Measurements from ENCODE around the gene RAB35.

Gene RAB35

GRCh38 chr12:120093592-120094355, 22.8 kb downstream of the RAB35 start:
- no peaks in the 10 kb centered on the region for H3K9me2 ChIP-seq (replicated peaks; ENCODE audit: insufficient read depth, low read length)
- no peak overlapping the region for H3K4me3 ChIP-seq (ENCODE audit: insufficient read depth, low read length, poor library complexity, severe bottlenecking)
- H2AFZ ChIP-seq (ENCODE audit: low read depth, low read length, severe bottlenecking): no peak overlapping the region
- no peaks in the 10 kb centered on the region for H4K20me1 ChIP-seq (ENCODE audit: low read depth, low read length)
- no peak overlapping the region for H3K4me2 ChIP-seq (ENCODE audit: low read depth, low read length, poor library complexity, severe bottlenecking)
- TF ChIP-seq EZH2phosphoT487 (conservative IDR thresholded peaks at IDR 0.05; ENCODE audit: low read length): no peak
- no peak for TF ChIP-seq CTCF (IDR thresholded peaks at IDR 0.05; ENCODE audit: insufficient read depth, low read length, poor library complexity, severe bottlenecking)
- peak overlapping the region; percentile 49 for H3K27ac ChIP-seq (ENCODE audit: low read depth, low read length)
- H3F3A ChIP-seq (ENCODE audit: insufficient read depth): no peaks in the 10 kb centered on the region
- no peak overlapping the region for H3K9ac ChIP-seq (ENCODE audit: low read length)
- no peaks in the 10 kb centered on the region for H3K27me3 ChIP-seq (ENCODE audit: low read length)
- no peaks in the 10 kb centered on the region for H3K9me3 ChIP-seq (ENCODE audit: insufficient read depth, low read length)
- H3K36me3 ChIP-seq (ENCODE audit: low read length): no peaks in the 10 kb centered on the region
- H3K79me2 ChIP-seq (ENCODE audit: insufficient read depth, low read length): no peaks in the 10 kb centered on the region; the same call in 1 of the 2 replicates

- no peak overlapping the region for H2AFZ ChIP-seq (ENCODE audit: low read depth, low read length, severe bottlenecking)
- no peaks in the 10 kb centered on the region for H4K20me1 ChIP-seq (ENCODE audit: low read depth, low read length)
- TF ChIP-seq EZH2phosphoT487 (conservative IDR thresholded peaks at IDR 0.05; ENCODE audit: low read length) (no peak), CTCF (IDR thresholded peaks at IDR 0.05; ENCODE audit: insufficient read depth, low read length, poor library complexity, severe bottlenecking) (no peak)
These were observed 23.3 kb downstream of the RAB35 start for GRCh38 chr12:120093336-120093591.

GRCh38 chr12:120092551-120093335, 23.8 kb downstream of the RAB35 start:
- no peak overlapping the region for H3K4me3 ChIP-seq (ENCODE audit: insufficient read depth, low read length, poor library complexity, severe bottlenecking)
- H3K9ac ChIP-seq (ENCODE audit: low read length): no peak overlapping the region
- no peaks in the 10 kb centered on the region for H3K79me2 ChIP-seq (ENCODE audit: insufficient read depth, low read length)
- no peak overlapping the region for H3K4me2 ChIP-seq (ENCODE audit: low read depth, low read length, poor library complexity, severe bottlenecking)
- H3K27ac ChIP-seq (ENCODE audit: low read depth, low read length): no peak overlapping the region
- no peaks in the 10 kb centered on the region for H3K9me2 ChIP-seq (replicated peaks; ENCODE audit: insufficient read depth, low read length)
- no peaks in the 10 kb centered on the region for H3K27me3 ChIP-seq (ENCODE audit: low read length)
- H3K9me3 ChIP-seq (ENCODE audit: insufficient read depth, low read length): no peaks in the 10 kb centered on the region
- H2AFZ ChIP-seq (ENCODE audit: low read depth, low read length, severe bottlenecking): no peak overlapping the region
- no peaks in the 10 kb centered on the region for H3K36me3 ChIP-seq (ENCODE audit: low read length)
- H4K20me1 ChIP-seq (ENCODE audit: low read depth, low read length): no peaks in the 10 kb centered on the region
- TF ChIP-seq CTCF (IDR thresholded peaks at IDR 0.05; ENCODE audit: insufficient read depth, low read length, poor library complexity, severe bottlenecking) (no peak), EZH2phosphoT487 (conservative IDR thresholded peaks at IDR 0.05; ENCODE audit: low read length) (no peak)
- H3F3A ChIP-seq (ENCODE audit: insufficient read depth): peaks cover 4% of the 10 kb centered on the region

More at GRCh38 chr12:120093336-120093591, 23.3 kb downstream of the RAB35 start:
- no peak overlapping the region for H3K27ac ChIP-seq (ENCODE audit: low read depth, low read length)
- H3F3A ChIP-seq (ENCODE audit: insufficient read depth): no peaks in the 10 kb centered on the region
- no peak overlapping the region for H3K9ac ChIP-seq (ENCODE audit: low read length)
- no peaks in the 10 kb centered on the region for H3K9me3 ChIP-seq (ENCODE audit: insufficient read depth, low read length)
- no peak overlapping the region for H3K4me2 ChIP-seq (ENCODE audit: low read depth, low read length, poor library complexity, severe bottlenecking)
- no peak overlapping the region for H3K4me3 ChIP-seq (ENCODE audit: insufficient read depth, low read length, poor library complexity, severe bottlenecking)
- no peaks in the 10 kb centered on the region for H3K79me2 ChIP-seq (ENCODE audit: insufficient read depth, low read length)
- H3K9me2 ChIP-seq (replicated peaks; ENCODE audit: insufficient read depth, low read length): no peaks in the 10 kb centered on the region
- no peaks in the 10 kb centered on the region for H3K27me3 ChIP-seq (ENCODE audit: low read length)
- H3K36me3 ChIP-seq (ENCODE audit: low read length): no peaks in the 10 kb centered on the region
